Measurements from ENCODE around the gene RPS6KA4.

RPS6KA4 gene

DNA sequence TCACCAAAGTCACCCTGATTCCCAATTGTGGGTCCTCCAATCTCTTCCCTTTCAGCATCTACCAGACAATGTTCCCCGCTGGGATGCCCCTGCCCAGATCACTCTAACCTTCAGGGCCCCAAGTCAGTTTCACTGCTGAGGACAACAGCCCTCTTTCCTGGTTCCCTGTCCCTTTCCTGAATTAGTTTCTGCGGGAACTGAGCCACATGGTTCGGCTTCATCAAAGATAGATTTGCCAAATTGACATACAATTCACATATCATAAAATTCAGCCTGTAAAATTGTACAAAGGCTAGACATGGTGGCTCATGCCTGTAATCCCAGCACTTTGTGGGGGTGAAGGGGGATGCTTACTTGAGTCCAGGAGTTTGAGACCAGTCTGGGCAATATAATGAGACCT is 31.0 kb upstream of the RPS6KA4 start:
- no peak for DNase-seq

DNA sequence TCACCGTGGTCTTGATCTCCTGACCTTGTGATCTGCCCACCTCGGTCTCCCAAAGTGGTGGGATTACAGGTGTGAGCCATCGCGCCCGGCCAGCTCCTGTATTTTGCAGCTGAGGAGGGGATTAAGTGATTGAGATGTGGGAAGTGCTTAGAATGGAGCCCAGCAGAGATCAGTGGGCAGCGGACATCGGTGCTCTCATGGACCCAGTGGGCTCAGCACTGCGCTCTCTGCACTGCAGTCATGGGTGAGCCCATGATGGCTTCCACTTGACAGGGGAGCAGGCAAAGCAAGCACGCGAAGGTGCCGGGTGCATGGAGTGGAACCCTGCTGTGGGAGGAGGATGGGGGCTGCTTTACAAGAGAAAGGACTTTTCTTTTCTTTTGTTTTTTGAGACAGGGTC is 28.1 kb upstream of the RPS6KA4 start:
- no peak for DNase-seq

DNA sequence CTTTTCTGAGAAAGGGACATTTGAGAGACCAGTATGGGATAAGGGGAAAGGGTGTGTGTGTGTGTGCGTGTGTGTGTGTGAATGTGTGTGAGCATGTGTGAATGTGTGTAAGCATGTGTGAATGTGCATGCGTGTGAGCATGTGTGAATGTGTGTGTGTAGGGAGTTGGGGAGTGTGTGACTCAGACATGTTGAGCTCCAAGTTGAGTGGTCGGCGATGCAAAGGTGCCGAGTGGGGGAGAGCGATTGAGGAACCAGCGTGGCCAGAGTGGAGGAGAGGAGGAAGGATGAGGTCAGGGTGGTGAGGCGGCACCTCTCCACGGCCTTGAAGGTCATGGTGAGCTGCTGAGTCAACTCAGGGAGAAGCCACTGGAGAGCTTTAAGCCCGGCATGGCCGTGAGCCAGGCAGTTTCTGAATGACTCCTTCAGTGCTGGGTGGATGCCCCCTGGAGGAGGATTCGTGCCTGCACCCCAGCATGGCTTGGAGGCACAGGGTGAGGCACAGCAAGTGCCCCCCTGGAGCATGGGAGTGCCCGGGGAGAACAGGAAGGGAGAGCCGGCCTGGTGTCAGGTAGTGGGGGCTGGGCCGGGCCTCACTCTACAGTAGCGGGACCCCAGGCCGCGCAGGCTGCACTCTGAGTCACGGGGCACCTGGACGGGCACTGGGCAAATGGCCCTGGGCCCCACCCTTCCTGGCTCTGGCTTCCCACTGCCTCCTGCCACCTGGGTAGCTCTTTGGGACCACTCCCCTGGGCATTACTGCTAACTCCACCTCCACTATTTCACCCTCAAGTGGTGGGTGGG is 27.2 kb upstream of the RPS6KA4 start:
- DNase-seq = no peak

DNA sequence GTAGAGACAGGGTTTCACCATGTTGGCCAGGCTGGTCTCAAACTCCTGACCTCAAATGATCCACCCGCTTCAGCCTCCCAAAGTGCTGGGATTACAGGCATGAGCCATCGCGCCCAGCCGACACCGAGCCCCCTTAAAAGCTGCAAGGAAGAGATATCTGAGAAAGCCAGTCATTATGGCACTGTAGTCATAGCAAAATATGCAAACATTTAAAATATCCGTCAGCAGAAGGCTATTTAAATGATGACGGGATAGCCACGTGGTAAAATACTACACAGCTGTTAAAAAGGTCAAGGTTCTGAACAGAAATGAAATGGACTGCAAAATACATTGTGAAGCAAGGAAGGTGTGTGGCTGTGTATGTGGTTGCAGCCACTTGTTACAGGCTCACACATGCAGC is 25.4 kb upstream of the RPS6KA4 start:
- no peak for DNase-seq

DNA sequence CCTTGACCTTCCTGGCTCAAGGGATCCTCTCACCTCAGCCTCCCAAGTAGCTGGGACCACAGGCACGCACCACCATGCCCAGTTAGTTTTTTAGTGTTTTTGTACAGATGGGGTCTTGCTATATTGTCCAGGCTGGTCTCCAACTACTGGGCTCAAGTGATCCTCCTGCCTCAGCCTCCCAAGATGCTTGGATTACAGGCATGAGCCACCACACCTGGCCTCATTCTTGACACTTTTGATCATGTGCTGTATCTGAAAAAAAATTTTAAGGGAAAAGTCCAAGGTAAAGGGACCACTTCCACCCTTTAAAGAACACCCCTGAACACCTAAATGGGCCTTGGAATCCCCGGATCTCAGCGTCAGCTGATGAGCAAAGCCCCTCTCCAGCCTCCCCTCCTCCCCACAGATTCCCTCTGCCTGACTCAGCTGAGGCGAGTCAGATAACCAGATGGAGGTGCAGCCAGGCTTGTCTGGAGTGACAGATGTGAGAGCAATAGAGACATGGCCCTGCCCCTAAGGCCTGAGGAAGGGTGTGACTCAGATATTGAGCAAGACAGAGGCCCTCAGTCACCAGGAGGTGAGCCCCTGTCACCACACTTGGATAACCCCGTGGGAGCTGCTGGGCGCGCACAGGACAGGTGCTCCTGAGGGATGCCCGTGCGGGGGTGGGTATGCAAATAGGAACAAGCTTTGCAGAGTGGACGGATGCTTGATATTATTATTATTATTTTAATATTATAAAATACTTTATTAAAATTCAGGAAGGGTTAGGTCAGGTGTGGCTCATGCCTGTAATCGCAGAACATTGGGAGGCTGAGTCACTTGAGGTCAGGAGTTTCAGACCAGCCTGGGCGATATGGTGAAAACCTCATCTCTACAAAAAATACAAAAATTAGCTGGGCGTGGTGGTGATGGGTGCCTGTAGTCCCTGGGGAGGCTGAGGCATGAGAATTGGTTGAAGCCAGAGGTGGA is 23.9 kb upstream of the RPS6KA4 start:
- peak; percentile 92 for DNase-seq

DNA sequence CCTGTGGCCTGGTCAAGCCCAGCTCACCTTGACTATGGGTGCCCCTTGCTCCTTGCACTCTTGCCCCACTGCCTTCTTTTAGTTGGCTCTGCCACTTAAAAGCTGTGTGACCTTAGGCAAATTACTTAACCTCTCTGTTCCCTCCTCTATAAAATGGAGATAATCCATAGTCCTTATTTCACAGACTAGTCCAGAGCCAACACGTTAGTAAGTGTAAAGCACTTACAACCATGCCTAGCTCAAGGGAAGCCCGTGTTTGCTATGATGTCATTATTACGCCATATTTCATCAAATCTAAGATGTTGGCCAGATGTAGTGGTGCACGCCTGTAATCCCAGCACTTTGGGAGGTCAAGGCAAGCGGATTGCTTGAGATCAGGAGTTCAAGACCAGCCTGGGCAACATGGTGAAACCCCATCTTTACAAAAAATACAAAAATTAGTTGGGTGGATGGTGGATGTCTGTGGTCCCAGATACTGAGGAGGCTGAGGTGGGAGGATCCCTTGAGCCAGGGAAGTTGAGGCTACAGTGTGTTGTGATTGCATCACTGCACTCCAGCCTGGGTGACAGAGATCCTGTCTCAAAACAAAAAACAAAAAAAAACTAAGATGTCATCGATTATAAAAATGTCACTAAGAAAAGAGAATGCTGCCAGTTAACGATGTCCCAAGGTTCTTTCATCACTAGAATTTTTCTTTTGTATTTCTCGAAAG is 21.3 kb upstream of the RPS6KA4 start:
- DNase-seq = no peak

DNA sequence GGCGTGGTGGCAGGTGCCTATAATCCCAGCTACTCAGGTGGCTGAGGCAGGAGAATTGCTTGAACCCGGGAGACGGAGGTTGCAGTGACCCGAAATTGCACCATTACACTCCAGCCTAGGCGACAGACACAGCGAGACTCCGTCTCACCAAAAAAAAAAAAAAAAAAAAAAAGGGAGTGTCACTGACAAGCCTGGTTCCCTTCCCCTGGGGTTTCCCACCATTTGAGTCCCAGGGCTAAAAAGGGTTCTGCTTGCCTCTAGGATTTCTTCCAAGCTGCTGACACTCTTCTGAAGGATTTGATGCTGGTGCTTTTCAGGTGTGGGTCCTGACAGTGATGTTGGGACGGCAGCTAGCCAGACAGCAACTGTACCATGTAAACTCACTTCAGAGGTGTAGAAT is 20.2 kb upstream of the RPS6KA4 start:
- DNase-seq = no peak

DNA sequence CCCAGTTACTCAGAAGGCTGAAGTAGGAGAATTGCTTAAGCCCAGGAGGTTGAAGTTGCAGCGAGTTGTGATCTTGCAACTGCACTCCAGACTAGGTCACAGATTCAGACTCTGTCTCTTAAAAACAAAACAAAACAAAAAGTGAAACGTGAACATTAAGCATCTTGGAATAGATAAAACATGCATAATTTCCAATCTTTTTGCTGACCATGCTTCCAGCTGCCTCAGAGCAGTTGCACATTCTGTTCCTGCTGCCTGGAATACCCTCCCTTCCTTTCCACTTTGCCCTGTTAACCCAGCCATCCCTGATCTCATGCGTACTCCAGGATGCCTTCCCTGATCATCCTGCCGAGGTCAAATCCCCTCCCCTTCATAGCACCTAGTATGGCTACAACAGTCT is 19.7 kb upstream of the RPS6KA4 start:
- DNase-seq = no peak

DNA sequence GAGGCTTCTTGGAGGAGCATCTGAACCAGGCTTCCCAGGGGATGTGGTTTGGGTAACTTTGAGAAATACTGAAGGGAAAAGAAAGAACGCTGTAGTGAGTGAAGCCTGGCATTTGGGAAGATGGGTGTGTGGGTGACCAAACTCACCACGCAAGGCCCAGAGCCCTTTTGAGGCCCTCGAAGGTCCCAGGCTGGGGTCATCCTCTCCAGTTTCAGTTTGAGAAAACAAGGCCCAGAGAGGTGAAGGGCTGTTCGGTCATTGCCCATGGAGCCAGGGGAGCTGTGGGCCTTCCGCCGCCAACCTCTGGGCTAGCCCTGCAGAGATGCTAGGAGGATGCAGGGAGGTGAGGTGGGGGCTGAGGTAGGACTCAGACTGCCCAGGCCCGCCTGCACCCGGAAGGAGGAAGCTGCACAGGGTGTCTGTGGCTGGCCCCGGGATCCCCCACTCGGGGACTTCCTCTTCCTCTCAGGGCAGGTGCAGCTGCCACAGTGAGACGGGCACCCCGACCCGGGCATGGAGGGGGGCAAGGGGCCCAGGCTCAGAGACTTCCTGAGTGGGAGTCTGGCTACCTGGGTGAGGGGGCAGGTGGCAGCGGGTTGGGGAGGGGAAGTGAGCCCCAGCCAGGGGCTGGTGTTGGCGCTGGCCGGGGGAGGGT is 19.1 kb upstream of the RPS6KA4 start, which contains the start of gene CCDC88B:
Gene CCDC88B, plus strand, starts transcription at position 451 of the 655 bp plus-strand sequence. Its CDS starts 63 bp downstream, at position 514.
- no peak for DNase-seq

DNA sequence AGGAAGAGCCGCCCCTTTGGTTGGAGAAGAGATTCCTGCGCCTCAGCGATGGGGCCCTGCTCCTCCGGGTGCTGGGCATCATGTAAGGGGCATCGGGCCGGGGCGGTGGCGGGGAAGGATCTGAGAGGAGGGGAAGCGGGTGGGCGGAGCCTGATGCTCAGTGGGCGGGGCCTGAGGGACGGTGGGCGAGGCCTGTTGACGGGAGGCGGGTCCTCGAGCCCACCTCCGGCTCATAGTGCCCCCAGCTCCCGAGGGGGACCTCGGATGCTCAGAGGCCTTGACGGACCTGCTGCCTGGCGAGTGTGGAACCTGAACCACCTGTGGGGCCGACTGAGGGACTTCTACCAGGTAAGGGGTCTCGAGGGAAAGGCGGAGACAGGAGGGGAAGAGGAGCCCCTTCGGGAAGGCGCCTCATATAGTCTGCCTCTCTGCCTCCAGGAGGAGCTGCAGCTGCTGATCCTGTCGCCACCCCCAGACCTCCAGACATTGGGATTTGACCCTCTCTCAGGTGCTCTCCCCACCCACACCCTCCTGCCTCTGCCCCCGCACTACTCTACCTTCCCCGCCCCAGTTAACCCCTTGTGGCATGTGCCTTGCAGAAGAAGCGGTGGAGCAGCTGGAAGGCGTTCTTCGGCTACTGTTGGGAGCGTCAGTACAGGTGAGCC is 18.2 kb upstream of the RPS6KA4 start:
- DNase-seq = no peak

DNA sequence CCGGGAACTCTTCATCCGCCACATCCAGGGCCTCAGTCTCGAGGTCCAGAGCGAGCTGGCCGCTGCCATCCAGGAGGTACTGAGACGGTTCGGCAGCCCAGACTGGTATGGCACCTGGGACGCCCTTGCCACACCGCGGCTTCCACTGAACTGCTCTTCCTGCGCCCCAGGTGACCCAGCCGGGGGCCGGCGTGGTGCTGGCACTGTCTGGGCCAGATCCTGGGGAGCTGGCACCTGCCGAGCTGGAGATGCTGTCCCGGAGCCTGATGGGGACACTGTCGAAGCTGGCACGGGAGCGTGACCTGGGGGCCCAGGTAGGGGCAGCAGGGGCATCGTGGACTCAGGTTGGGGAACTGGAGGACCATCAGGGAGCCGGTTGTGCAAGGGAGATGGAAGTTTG is 17.5 kb upstream of the RPS6KA4 start:
- no peak for DNase-seq

DNA sequence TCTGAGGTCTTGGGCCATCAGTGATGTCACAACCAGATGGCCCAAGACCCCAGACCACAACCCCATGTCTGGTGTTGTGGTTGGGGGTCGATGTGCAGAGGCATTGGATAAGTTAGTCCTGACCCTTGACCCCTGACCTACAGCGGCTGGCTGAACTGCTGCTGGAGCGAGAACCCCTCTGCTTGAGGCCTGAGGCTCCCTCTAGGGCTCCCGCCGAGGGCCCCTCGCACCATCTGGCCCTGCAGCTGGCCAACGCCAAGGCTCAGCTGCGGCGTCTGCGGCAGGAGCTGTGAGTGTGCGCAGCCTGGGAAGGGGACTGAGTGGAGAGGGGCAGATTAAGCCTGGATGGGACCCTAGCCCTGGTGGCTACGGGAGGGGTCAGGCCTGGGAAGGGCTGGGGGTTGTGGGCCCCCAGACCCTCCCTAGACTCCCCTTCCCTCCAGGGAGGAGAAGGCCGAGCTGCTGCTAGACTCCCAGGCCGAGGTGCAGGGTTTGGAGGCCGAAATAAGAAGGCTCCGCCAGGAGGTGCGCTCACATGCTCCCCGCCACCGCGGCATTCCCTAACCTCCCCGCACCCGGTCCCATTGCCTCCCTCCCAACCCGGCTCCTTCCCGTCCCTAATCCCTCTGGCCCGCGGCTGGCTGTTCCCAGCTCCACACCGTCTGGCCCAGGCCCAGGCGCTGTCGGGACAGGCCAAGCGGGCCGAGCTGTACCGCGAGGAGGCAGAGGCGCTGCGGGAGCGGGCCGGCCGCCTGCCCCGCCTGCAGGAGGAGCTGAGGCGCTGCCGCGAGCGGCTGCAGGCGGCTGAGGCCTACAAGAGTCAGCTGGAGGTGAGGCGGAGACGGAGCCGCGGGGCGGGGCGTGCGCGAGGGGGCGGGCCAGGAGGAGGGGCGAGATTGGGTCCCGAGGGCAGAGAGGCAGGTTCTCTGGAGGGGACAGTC is 16.8 kb upstream of the RPS6KA4 start:
- peak; percentile 70 for DNase-seq

DNA sequence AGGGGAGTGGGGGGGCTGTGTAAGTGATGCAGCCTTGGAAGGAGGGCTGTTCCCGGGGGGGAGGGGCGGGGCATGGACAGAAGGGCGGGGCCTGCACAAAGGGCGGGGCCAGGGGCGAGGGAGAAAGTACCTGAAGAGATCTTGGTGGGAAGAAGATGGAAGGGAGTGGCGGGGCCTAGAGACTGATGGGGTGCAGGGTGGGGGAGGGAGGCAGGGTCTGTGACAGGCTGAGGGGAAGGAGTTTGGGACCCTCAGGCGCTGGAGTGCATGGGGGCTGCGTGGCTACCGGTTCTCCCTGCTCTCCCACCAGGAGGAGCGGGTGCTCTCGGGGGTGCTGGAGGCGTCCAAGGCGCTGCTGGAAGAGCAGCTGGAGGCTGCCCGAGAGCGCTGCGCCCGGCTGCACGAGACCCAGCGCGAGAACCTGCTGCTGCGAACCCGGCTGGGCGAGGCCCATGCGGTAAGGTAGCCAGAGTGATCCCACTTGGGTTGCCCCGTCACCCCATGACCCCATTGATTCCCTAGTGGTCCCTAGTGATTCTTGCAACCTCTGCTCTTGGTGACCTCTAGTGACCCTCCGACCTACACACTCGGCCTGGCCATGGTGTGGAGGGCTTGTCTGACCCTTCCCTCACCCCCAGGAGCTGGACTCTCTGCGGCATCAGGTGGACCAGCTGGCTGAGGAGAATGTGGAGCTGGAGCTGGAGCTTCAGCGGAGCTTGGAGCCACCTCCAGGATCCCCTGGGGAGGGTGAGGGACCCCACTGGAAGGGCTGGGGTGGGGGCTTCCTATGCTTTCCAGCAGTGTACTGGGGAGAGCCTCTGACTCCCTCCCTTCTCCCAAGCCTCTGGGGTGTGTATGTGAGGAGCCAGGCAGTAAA is 15.9 kb upstream of the RPS6KA4 start:
- no peak for DNase-seq

DNA sequence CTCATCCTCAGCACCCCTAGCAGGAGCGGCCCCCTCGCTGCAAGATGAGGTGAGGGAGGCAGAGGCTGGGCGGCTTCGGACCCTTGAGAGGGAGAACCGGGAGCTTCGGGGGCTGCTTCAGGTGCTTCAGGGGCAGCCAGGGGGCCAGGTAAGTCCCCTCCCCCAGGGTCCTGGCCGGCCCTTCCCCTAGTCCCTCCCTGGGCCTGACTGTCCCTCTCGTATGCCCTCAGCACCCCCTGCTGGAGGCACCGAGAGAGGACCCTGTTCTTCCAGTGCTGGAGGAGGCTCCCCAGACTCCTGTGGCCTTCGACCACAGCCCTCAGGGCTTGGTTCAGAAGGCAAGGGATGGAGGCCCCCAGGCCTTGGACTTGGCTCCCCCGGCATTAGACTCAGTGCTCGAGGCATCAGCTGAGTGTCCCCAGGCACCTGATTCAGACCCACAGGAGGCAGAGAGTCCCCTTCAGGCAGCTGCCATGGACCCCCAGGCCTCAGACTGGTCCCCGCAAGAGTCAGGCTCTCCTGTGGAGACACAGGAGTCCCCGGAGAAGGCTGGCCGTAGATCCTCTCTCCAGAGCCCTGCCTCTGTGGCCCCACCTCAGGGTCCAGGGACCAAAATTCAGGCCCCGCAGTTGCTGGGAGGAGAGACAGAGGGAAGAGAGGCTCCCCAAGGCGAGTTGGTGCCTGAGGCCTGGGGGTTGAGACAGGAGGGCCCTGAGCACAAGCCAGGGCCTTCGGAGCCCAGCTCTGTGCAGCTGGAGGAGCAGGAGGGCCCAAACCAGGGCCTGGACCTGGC is 15.0 kb upstream of the RPS6KA4 start:
- DNase-seq = no peak

DNA sequence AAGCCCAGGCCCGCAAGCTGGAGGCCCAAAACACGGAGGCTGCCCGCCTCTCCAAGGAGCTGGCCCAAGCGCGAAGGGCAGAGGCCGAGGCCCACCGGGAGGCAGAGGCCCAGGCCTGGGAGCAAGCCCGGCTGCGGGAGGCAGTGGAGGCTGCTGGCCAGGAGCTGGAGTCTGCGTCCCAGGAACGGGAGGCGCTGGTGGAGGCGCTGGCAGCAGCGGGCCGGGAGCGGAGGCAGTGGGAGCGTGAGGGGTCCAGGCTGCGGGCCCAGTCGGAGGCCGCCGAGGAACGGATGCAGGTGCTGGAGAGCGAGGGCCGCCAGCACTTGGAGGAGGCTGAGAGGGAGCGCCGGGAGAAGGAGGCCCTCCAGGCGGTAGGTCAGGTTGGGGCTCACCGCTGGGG is 14.2 kb upstream of the RPS6KA4 start:
- DNase-seq = no peak

DNA sequence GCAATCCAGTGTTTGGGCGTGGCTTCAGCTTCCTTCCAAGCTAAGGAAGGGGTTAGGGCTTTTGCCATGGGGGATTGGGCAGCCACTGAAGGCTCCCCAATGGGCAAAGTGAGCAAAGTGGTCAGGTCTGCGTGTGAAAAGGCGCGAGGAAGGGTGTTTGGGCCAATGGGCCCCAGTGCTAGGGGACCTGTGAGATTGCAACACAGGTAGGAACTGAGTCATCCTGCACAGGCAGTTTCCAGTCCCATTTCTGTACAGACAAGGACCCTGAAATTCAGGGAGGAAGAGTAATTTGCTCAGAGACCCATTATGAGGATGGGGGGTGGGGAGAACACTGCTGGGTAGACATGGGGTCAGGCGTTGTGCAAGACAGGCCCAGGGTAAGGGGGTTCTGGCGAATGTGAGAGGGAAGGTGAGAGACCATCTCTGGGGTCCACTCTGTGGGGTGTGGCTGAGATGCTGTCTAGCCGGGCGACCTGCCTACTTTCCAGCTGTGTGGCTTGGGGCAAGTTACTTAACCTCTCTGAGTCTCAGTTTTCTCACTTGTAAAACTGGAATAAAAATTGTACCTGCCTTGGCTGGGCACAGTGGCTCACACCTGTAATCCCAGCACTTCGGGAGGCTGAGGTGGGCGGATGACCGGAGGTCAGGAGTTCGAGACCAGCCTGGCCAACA is 11.6 kb upstream of the RPS6KA4 start:
- DNase-seq = no peak

DNA sequence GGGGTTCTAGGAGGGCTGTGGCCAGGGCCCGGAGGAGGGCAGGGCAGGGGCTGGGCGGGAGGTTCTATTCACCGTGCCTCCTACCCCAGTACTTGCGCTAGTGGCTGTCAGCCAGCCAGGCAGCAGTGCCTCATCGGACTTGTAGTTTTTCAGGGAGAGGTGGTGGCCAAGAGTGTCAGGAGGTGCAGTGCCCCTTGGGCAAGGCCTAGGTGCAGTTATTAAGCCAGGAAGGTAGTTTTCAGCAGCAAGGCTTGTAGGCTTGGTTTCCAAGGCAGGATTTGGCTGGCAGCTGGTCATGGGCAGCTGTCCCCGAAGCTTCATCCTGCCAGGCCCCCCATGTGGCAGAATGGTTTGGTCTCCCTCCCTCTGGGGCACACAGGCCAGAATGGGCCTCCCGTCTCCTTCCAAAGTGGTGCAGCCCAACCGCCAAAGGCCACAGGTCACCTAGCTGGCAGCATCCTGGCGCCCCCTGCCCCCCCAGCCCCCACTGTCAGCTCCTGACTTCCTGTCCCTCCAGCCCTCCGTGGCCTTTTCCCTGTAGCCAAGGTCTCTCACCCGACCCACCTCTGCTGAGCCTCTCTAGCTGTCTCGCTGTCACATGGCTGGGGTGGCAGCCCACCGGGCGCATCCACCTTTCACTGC is 10.5 kb upstream of the RPS6KA4 start:
- peak; percentile 40 for DNase-seq

DNA sequence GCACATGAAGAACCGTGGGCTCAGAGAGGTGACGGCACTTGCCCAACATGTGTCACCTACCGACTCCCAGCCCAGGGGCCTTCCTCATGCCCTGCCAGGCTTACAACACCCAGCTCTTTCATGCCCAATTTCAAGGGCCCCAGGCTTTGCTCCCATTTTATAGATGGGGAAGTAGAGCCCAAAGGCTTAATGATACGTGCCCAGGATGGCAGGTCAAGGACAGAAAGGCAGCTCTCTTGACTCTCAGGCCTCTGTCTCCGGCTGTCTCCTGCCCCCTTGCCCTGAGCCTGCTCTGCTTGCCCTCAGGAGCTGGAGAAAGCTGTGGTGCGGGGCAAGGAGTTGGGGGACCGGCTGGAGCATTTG is 10.0 kb upstream of the RPS6KA4 start:
- no peak for DNase-seq
